Left ventricle myocardium superior (tissue), 1 donor: ENCODE data around the gene GMDS. TPM values are rescaled to one million over a fixed set of nuclear protein-coding genes. Genes with fewer than 3 reads are reported as not detected.

ENCODE experiments used
- ATAC-seq: fragments of 200-7000 bp; cut with Tn5 transposase; one replicate; pipeline ENCODE4 v1.9.1; 2020; ENCODE audit warnings: mild to moderate bottlenecking, moderate library complexity
- DNase-seq: peaks from one replicate; pipeline ENCODE4 v3.0.0-alpha.2; 2020
- intact Hi-C: fragments of 100-400 bp; cut with micrococcal nuclease; formaldehyde crosslinking; loops from one replicate; pipeline ENCODE4 v1.11.0; 2022
- total RNA-seq: library from RNA; stranded (reverse); fragmentation: NEBNext Ultra II Directional; extraction: Animal tissue kit (Norgen Biotek cat#: 25700); gene quantifications from one replicate; pipeline ENCODE4 v1.2.1, GENCODE V29; 2021
- donor health status: DM: no; HTN: yes; CAD: no; lungs with severe emphysema.

The GMDS gene
- total RNA-seq, 1 donor from 2014 or later, result 6.4 TPM

DNA sequence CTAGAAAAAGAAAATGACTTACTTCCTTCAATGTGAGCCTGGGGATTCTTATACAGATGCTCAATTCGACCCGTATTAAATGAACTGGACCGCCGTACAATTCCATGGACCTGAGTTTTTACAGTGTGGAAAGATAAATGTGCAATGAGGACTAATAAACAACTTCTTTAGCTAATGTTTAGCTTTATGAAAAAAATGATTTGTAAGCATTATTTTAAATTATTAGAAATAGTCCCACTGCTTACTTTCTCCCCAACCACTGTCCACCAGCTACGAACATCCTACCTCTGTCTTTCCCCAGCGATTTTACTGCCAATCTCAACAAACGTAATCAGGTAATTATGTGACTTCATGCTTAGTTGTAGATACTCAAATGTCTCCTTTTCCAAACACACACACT lies 128.0 kb downstream of the GMDS start:
- DNase-seq (no peak), ATAC-seq (no peak)
- intact Hi-C loops, result no loop called here

DNA sequence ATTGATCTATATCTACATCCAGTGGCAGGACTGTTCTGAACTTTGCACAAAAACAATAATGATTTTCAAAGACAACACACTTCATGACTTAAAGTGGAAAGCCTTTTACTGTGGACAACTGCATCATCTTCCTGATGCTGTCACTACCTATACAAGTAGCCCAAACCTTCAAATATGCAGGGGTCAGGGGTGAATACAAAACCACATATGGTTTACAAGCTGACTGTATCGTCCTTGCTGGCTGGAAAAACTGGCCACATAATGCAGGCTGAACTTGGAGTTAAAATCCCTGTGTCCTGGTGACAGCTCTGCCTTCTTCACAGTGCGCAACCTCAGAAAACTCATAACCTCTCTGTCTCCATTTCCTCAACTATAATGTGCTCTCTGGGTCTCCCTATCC lies 128.9 kb downstream of the GMDS start:
- no peak for ATAC-seq
- DNase-seq, result no peak
- intact Hi-C loops, result no loop called here

DNA sequence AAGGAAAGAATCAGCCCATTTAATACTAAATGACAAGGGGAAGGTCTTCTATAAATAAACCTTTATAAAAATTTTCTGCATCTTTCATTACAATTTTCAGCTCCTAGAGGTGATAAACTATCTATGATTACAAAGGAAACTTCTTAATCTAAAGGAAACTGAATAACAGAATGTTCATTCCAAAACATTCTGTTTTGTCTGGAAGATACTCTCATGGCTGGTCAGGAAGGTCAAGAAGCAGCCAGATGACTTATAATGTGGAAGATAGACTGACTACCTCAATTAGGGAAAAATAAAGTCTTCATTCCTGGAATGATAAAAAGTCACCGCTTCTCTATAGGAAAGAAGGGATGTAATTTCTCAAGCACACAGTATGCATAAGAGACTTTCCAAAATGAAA lies 131.3 kb downstream of the GMDS start:
- no peak for ATAC-seq
- no peak for DNase-seq
- intact Hi-C loops, result no loop called here

DNA sequence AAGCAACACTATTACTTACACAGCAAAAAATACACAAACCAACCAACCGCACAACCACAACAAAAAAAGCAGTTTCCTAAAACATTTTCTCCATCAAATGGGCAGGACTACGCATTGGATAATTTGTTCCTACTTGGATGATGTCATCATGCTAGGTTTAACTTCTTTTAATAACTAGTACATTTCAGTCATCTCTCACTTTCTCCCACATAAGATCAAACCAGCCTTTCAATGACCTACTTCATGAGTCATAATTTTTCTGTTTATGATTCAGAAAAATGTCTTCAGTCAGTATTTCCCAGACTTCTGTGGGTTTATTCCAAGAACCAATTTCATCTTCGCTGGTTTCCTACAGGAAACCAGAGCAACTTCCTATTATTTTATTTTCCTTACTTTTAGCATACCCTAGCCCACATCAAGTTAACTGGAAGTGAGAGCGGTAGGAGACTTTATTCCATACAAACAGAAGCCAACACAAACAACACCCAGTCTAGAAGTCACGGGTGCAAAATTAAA lies 134.2 kb downstream of the GMDS start:
- ATAC-seq, result no peak
- intact Hi-C loops, result no loop called here
- no peak for DNase-seq

DNA sequence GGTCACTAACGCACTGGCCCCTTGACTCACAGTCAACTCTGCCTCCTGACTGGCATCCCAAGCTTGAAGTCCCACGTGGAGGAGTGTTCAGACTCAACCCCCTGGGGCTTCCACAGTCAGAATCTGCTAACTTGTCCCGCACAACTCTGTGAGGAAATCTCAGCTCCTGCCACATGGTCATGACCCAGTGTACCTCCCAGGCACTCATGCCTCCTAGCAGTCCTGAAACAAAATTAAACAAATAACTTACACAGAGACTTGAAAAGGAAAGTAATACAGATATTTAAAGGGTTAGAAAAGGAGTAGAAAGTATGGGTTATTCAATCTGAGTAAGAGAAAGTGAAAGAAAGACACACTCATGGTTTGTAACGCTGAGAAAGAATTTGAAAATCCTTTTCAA lies 134.9 kb downstream of the GMDS start:
- intact Hi-C loops, result no loop called here
- no peak for DNase-seq
- no peak for ATAC-seq

DNA sequence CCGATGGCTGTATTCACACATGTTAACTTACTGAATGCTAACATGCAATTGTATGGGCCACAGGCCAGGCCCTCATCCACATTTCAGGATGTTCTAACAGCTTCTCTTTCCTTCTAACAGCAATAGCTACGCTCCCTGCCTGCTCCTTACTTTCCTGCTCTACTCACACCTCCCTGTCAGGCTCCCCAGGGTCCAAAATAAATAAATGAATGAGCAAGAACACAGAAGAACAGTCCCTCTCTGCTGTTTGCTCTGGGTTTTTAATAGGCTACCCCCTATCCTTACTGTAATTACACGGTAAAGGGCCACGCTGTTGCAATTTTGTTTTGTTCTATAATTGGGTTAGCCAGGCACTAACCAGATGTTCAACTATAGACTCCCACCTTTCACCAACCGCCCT lies 135.6 kb downstream of the GMDS start:
- ATAC-seq (no peak), DNase-seq (no peak)
- intact Hi-C loops, result no loop called here

DNA sequence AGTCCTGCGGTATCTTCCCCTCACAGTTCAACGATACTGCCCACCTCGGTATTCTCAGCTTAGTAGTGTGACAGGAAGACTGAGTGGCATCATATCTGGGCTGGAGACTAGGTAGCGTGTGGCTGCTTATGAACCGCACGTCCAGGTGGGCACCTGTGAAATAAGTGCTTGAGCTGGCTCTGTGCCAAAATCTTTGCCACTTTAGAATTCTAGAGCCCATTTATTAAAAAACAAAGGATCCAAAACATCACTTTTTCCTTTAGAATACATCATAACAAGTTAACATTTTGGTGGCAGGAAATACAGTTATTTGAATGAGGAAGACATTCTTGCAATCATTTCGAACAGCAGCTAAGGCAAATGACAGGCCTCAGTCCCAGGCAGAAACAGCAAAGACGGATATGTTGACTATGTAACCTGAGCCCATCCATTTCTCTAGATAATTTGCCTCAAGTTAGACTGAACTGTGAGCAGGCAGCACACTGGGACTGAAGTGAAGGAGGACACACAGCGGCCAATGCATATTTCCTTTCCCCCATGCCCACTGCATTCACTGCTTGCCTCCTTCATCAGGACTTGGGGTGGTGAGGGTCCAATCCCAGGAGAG lies 136.6 kb downstream of the GMDS start:
- intact Hi-C loops, result no loop called here
- DNase-seq (no peak), ATAC-seq (no peak)

DNA sequence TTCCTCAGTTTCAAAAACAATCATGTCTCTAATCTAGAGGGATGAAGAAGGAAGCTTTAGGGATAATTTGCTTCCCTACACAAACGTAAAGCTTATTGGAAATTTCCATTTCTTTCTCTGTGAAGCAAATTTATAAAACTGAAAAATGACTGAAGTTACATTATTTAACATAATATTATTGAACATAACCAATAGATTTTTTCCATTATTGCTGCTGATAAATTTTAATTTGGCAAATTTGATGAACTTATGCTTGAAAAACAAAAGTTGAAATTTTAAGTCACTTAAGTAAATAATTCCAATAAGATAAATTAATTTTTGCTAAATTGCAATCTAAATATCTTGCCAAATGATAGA lies 140.9 kb downstream of the GMDS start:
- intact Hi-C loops, result loop anchor here (5.0 kb wide), 1 partner anchor 492 kb away; no protein-coding TSS in a partner anchor
- ATAC-seq (no peak), DNase-seq (no peak)

DNA sequence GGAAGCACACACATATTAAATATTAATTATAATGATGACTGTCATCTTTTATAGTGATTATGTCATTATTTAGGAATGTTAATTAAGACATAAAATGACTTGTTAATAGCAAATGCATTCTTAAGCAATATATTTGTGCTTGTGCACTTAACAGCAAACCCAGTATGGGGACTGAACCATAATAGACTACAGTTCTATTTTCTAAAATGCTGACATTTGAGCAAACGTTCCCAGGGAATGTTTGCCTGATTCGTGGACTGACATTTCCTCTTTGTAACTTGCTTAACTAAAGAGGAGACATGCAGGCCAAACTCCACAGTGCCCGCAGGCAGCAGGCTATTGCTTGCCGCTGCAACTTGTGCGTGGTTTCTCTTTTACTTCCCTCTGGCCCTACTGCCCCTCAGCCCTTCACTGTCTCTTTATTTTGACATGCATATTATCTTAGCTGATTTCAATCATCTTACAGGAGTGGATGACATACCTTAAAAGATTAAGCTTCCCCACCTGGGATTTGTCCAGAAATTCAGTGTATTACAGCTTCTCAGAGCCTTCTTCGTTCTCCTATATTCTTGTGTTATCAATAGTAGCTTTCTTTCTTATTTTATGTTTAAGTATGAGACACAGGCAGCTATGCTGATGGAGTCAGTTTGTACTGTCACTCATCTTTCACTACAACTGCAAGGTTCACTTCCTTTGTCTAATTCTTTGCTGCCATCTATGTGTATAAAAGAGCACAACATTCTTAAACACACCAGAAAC lies 141.5 kb downstream of the GMDS start:
- no peak for DNase-seq
- intact Hi-C loops, result loop anchor here (5.0 kb wide), 1 partner anchor 492 kb away; no protein-coding TSS in a partner anchor
- ATAC-seq, result peak; percentile 74

DNA sequence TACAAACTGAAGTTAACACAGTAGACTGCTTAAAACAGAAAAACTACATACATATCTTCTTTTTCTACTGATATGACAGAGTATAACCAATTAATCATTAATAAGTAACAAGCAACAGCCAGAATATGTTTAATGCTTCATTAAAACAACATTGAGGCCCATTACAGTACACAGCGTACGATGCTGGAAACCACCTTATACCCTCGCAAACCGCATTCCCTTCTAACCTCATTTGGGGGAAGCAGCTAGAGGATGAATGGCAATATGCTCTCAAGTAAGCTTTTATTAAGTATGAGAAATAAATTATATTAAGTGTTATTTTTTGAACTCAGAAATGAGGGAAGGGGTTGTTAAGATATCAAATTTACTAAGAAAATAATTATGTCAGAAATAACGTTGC lies 142.4 kb downstream of the GMDS start:
- DNase-seq, result no peak
- no peak for ATAC-seq
- intact Hi-C loops, result loop anchor here (5.0 kb wide), 1 partner anchor 491 kb away; no protein-coding TSS in a partner anchor

DNA sequence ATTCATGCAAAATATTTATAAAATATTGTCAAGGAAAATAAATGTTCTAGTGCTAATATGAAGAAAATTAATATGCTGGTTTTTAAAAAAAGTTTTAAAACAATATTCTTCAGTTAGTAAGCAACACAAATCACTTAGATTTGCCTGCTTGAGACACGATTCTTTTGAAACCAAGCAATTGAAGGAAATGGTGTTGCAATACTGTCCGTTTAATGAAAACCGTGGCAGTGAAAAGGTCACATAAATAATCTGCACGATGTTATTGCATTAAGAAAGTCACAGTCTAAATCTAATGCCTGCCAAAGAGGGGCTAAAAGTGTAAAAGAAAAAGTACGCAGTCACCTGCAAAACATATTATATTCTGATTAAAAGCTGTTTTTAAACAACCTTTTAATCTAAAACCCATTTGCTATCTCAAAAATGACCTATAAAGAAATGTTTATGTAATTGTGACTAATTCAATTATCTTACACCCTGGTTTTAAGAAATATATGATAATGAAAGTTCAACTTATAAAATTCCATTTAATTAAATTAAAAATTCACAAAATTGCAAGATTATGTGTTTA lies 143.0 kb downstream of the GMDS start:
- ATAC-seq (no peak), DNase-seq (no peak)
- intact Hi-C loops, result loop anchor here (5.0 kb wide), 1 partner anchor 490 kb away; no protein-coding TSS in a partner anchor

DNA sequence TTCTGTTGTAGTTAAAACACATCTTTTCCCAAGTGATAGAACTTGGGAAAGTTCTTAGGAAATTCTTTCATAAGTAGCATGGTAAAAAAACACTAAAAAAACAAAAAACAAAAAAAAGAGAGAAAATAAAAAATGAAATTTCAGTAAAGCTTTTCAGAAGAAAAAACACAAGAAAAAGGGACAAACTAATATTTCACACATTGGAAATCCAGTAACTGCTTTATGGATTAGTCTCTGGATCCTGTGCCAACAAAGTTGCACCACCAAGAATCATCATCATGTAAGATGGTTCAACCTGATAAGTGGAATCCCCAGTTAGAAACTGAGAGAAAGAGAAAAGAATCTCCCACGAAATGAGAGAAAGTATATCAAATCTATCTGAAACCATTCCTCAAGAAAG lies 144.2 kb downstream of the GMDS start:
- ATAC-seq, result no peak
- DNase-seq, result no peak
- intact Hi-C loops, result loop anchor here (5.0 kb wide), 1 partner anchor 489 kb away; no protein-coding TSS in a partner anchor

DNA sequence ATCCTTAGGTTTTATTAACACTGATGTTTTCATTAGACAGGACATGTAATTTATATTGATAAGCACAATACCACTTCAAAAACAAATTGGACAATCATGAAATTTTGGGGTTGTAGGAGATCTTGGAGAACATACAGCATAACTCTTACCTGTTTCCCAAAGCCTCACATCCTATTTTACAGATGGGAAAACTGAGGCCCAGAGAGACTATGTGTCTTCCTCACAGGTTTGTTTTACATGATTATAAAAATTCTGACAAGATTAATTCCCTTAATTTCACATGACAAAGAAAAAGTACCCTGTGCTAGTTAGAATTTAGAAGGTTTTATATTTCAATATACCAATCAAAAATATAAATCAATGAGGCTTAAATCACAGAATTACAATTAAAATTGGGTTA lies 145.5 kb downstream of the GMDS start:
- intact Hi-C loops, result loop anchor here (5.0 kb wide), 1 partner anchor 488 kb away; no protein-coding TSS in a partner anchor
- DNase-seq (no peak), ATAC-seq (no peak)

DNA sequence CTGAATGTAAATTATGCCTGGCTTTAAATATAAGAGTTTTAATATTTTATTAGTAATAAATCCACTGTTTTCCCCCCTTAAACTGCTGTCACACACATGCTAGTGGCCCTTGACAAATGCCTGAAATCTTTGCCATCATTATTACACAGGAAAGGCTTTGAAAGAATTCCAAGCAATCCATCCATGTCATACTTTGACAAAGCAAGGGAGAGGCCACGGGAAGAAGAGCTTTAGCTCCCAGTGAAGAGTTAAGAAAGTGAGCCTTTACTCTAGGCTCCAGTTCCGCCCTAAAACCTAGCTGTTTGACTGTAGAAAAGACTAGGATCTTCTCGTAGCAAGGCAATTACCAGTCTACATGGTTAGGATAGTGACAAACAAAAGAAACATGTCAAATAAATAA lies 147.9 kb downstream of the GMDS start:
- ATAC-seq (no peak), DNase-seq (no peak)
- intact Hi-C loops, result no loop called here

DNA sequence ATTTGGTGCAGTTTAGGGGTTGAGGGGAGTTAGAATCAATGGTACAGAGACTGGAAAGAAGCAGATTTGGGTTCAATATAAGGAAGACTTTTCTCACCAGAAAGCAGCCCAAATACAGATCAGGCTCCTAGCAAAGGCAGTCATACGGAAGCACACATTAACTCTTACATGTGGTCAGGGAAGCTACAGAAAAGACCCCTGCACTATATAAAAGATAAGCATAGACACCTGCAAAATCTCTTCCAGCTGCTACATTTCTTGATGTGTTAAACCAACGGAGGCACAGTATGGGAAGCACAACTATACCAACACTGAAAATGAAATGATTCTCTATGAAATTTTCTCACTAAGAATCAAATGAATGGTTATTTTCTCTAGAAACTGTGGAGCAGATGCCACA lies 150.8 kb downstream of the GMDS start:
- no peak for ATAC-seq
- intact Hi-C loops, result no loop called here

DNA sequence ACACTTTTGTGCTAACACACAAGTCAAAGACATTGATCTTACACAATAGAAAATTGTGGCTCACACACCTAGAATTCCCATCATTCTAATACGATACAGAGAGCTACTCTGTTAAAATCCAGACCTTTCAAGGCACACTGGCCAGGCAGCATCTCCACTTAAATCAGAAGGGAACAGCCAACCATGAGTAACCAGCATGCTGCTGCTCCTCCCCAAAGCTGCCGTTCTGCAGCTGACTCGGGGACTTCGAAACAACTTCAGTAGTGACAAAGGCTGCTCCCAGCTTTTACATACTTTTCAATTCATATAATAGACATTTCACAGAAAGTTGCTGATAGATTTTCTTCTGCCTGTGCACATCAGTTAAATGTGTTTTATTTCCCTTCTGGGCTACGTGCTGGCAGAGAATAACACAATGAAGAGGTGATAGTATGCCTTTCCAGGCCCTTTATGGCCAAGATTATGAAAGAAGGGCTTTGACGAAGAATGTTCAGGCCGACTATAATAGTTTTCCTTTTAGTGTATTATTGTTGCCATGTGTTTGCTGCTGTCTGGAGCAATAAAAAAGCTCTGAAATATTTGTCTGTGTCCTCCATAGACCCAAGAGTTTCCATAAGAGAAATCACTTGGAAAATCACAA lies 159.0 kb downstream of the GMDS start:
- ATAC-seq, result no peak
- intact Hi-C loops, result no loop called here
- DNase-seq, result no peak

More for the DNA sequence above, 150.8 kb downstream of the GMDS start:
- DNase-seq, result no peak

DNA sequence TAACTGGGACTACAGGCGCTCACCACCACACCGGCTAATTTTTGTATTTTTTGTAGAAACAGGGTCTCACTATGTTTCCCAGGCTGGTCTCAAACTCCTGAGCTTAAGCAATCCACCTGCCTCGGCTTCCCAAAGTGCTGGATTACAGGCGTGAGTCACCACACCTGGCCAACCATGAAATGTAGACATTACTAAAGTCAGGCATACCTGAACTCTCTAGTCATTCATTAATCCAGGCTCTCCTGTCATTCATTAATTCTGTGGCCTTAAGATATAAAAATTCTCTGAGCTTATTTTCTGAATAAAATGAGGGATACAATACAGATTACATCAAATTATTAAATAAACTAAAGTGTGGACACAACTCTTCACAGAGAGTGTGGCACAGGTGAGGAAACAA lies 159.7 kb downstream of the GMDS start:
- intact Hi-C loops, result no loop called here
- no peak for DNase-seq
- ATAC-seq, result no peak

DNA sequence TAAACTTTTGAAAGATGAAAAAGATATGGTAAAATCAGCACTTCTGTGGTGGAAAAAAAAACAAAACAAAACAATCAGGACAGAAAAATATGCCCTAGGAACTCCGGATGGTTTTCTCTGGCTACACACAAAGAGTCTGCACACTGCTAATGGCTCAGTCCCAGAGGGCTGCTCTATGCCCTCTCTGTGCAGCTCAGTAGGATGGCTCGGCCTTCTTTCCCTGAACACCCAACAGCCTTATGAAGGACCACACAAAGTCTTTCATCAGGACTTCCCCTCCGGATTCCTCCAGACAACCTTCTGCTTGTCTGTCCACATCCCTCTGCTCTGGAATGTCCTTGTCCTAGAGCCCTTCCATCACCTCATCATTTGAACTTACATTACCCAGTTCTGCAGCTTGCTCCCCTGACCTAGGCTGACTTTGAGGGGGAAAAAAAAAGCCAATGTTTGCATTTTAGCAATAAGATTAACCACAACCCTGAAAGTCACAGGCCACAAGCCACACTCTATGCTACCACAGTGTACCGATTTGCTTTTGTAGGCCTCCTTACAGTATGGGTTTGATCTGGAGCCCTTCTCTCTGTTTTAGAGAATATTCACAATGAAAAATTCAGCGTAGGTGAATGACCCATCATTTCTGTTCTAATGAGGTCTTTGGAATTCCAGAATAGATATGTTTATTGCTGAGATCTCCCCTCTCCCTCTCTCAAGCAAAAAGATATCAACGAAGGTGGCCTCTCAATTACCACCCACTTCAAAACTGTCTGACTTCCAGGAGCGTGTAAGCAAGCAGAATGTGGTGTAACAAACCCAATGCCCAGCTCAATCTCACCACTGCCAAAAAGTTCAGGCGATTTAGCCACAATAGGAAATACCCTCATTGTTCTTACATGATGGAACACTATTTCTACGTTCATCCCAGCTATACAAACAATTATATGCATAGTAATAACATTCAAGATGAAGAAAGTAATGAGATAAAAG lies 164.0 kb downstream of the GMDS start:
- DNase-seq, result no peak
- intact Hi-C loops, result no loop called here
- no peak for ATAC-seq

DNA sequence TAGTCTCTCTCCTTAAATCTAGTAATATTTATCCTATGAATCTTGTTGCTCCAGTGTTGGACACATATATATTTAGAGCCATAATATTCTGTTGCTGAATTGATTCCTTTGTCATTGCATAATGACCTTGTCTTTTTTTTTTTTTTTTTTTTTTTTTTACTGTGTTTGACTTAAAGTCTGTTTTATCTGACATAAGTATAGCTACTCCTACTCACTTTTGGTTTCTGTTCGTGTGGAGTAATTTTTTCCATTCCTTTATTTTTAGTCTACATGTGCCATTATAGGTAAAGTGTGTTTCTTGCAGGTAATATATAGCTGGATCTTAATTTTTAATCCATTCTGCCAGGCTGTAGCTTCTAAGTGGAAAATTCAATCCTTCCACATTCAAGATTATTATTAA lies 166.5 kb downstream of the GMDS start:
- ATAC-seq (no peak), DNase-seq (no peak)
- intact Hi-C loops, result no loop called here
